Gastrocnemius medialis (tissue), 4 donors: ENCODE results near the gene HPS1.

Experiments
- CTCF ChIP-seq, 5 experiments: fragments of 450-650 bp in 3 of 5; fragments of 200-600 bp in 2 of 5; sonication (generic) in 2 of 5; IDR thresholded peaks in 4 of 5; conservative IDR thresholded peaks in 1 of 5; 1 replicate in 4 of 5; 2 replicates in 1 of 5; pipeline ENCODE4 v1.5.1; 2016 to 2019; ENCODE audit warnings: antibody characterized with exemption in 5 of 5, mild to moderate bottlenecking in 3 of 5, moderate library complexity in 3 of 5
- POLR2A ChIP-seq, 2 donors: fragments of 450-650 bp; IDR thresholded peaks; one replicate each; pipeline ENCODE4 v1.6.1; 2017; ENCODE audit warnings: antibody characterized with exemption in 2 of 2, mild to moderate bottlenecking in 2 of 2, moderate library complexity in 2 of 2

GRCh38 chr10:98482096-98482495, 35.4 kb upstream of the HPS1 start:
- no peak for TF ChIP-seq CTCF (IDR thresholded peaks at IDR 0.05 in 4 of 5, conservative IDR thresholded peaks at IDR 0.05 in 1 of 5)
- TF ChIP-seq POLR2A (IDR thresholded peaks at IDR 0.05): no peak
